NCI-H146 treated with DMSO at 0.1 percent for 48 hours (cell line): ENCODE results near the gene METTL24.

ENCODE experiments used
- DNase-seq: peaks from one replicate; lab custom pipeline; 2025; ENCODE audit not compliant: unreplicated experiment; lab: John Stamatoyannopoulos, UW

The METTL24 gene

GRCh38 chr6:110338820-110339470, 19.2 kb downstream of the METTL24 start:
- DNase-seq: no peak

DNA sequence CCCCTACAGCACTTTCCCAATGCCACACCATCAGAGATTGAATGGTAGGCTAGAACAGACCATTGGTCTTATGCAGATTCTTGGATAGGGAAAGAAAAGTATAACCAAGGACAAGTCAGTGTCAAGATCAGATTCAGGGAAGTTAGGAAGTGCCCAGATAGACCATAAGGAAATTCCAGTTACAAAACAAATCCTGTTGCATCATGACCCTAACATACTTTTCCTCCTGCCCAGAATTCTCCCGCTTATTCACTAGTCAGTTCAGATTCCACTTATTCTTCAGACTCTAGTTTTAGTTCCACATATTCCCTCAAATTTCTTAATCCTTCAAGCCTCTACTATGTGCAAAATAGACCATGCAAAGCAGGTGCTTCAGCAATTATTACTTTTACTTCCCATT, 20.7 kb downstream of the METTL24 start:
- DNase-seq: no peak

DNA sequence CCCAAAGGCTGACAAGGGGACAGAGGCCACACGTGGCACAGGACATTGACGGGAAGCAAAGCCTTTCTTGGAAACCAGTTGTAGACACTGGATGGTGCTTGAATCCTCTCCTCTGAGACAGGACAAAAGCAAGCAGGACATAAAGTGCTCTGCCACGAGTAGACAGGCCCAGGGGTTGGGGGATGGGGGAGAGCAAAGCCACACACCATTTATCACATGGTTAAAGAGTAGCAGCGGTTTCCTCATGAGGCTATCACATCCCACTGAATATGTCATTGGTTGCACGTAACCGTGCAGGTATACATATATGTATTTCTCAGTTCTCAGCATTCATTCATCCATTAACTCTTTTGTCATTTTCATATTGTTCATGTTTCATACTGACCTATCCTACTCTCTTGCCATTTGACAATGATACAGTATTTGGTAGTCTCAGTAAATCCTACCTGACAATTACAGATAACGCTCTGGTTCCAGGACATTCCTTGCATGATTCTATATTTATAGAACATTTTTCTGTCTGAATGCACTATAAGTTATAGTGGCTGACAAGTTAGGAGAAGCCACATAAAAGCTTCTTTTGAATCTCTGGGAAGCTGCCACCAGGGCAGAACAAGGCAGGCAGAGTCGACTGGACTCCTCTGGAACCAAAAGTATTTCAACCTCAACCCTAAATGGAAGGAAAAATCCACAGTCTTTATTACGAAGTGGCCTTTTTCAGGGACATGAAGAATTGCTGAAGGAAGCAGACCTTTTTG, 23.5 kb downstream of the METTL24 start:
- no peak for DNase-seq

DNA sequence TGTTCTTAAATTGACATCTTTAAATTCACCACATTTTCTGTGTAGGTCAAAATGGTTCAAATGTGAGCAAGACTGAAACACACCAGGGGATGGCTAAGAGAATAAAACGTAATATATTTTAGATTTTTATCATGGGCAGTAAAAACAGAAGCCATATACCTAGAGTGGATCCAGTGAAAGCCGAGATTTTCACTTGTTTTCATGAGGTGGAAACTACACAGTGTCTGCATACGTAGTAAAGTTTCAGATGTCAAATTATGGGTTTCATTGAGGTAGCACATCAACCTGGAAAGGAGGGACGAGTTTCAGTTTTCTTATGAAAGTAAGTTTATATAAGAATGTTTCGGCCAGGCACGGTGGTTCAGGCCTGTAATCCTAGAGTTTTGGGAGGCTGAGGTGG, 25.9 kb downstream of the METTL24 start:
- DNase-seq: no peak

- DNase-seq: no peak
Observed at GRCh38 chr6:110331816-110332215, 26.3 kb downstream of the METTL24 start.

GRCh38 chr6:110331390-110331789, 26.8 kb downstream of the METTL24 start:
- DNase-seq: no peak

- no peak for DNase-seq
Observed at GRCh38 chr6:110329714-110330436, 28.3 kb downstream of the METTL24 start.

- no peak for DNase-seq
Observed at GRCh38 chr6:110329348-110329713, 28.8 kb downstream of the METTL24 start.

DNA sequence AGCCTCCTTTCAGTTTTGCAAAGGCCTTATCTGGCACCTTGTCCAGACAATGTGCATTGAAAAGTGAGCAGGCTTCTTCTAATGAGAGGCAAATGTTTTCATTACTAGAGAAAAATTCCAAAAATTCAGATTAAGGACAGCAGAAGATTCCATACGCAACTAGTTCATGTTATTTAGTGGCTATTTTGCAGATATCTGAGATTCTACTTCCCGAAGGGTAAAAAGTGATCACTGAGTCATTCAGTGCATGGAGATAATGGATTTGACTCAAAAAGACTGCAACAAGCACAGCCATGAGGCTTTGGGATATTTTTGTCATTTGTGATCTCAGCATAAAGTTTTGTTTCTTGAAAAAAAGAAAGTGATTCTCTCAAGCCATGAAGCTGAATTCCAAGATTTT, 29.9 kb downstream of the METTL24 start:
- no peak for DNase-seq

DNA sequence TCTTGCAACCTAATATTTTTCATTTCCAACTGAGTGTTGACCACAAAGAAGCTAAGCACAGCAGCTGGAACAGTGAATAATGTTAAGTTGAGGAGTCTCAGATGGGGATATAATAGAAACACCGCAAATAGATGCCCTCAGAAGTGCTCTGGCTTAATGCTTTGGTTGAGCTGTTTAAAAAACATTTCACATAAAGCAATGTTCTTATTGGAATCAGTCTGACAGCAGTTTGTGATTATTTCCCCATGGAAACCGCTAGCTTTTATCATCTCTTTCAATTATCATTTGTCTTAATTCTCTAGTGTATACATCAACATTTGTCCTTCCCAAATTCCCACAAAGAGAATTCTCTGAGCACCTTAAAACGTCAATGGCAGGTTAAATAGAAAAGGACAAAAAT, 30.8 kb downstream of the METTL24 start:
- no peak for DNase-seq

- no peak for DNase-seq
Observed at GRCh38 chr6:110326609-110327008, 31.5 kb downstream of the METTL24 start.

DNA sequence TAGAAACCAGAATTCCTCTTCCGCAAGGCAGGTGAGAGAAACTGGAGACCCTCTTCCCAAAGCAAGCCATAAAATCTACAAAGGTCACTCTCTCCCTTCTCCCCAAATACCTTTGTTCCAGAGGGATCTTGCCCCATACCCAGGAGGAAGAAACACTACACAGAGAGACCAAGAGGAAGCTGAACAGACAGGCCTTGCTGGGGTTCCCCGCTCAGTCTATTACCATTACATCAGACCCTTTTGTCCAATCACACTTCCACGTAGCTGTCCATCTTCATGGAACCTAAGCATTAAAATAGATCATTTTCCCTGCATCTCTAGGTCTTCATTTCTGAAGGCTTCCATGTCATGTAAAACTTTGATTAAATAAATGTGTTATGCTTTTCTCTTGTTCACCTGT, 32.1 kb downstream of the METTL24 start:
- no peak for DNase-seq

- no peak for DNase-seq
Observed at GRCh38 chr6:110325197-110325596, 33.0 kb downstream of the METTL24 start.

DNA sequence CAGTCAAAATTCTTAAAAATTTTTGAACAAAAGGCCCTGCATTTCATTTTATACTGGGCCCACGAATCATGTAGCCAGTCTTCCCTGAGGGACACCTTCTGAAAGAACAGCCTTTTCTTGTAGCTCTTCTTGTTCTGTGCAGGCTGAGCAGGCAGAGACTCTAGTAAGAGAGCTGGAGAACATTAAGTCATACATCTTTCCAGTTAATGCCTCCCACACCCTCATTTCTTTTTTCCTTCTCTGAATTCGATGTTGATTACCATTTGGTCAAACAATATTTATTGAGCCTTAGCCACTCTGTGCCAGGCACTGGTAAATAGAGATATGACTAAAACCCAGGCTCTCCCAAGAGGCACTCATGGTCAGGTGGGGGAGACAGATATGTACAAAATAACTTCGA, 33.6 kb downstream of the METTL24 start:
- no peak for DNase-seq

GRCh38 chr6:110323258-110323657, 34.9 kb downstream of the METTL24 start:
- no peak for DNase-seq

DNA sequence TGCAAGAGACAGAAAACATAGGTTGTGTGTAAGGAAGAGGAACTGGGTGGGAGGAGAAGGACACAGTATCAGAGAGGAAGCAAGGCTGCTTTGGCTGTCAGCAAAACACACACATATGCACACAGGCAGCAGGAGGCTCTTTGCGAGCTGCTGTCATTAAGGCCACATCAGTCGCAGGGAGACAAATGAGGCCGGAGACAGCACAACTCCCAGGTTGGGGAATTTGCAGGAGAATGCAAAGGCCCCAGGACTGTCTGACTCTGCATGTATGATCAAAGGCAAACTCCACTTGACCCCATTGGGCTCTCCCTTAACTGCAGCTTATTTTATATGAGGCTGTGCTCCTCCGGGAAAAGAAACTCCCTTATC, 35.3 kb downstream of the METTL24 start:
- no peak for DNase-seq

GRCh38 chr6:110322151-110322873, 35.8 kb downstream of the METTL24 start:
- DNase-seq: no peak

- DNase-seq: no peak
Observed at GRCh38 chr6:110320307-110320706, 37.8 kb downstream of the METTL24 start.

DNA sequence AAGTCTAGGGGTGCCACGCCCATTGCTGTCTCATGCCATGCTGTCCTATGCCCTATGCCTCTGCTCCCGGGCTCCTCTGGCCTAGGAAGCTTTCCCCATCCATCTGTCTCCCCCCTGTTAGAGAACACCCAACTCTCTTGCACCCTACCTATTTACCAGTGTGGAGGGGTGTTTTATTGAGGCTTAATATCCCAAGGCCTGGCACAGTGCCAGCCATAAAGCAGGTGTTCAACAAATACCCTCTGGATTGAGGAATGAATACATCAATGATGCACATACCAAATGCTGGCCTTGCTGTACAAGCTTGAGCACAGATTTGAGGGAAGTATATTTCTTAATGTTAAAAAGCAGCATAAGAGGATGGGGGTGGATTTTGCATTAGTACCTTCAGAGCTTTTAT, 38.3 kb downstream of the METTL24 start:
- DNase-seq: no peak

DNA sequence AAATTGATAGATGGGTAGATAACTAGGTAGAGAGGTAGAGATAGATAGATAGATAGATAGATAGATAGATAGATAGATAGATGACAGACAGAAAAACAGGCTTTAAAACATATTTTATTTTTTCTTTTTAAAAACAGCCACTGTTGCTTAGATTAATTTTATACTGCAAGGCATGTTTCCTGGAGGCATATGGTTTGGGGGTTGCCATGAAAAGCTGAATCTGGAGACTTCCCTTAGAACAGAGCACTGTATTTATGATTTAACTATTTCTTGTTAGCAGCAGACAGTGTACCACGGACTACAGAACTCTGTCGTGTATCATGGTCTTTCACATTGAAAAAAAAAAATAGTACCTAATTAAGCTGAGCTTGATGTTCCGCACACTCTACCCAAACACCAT, 38.8 kb downstream of the METTL24 start:
- no peak for DNase-seq

DNA sequence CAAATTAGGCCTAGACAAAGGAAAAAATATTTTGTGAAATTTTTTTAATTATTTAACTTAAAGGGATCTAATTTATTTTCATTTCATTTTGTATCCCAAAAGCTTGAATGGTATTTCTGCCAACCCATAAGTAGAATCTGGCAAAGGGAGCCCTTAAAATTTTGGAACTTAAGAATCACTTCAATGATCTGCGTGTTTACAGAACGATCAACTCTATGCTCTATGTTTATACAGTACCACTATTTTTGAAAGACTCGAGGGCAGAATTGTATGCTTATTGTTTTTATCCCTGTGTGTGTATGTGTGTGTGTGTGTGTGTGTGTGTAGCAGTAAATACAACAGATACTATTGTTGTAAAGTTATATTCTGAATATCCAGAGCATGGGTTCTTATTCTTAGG, 39.2 kb downstream of the METTL24 start:
- no peak for DNase-seq

DNA sequence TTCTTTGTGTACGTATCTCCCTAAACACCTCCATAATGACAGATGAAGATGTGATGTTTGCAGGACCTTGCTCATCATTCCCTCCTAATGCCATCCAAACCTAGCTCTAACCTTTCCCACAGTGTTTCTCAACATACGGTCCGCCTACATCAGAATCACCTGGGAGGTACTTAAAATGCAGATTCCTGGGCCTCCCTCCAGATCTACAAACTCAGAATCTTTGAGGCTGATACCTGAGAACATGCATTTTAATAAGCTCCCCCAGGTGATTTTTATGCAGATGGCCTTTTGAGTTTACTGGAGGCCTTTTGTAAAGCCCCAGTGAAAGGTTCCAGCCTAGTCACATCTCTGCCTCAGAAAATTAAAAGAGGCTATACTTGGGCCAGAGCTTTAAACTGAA, 40.5 kb downstream of the METTL24 start:
- DNase-seq: no peak
